Head of caudate nucleus (tissue), 42 donors: Measurements from ENCODE around the gene TARDBP.
"Not testable (repeated sequence)": the region's sequence is repeated elsewhere in the genome, so short reads cannot be mapped to it uniquely, and the experiment has no call there.

Source experiments
- DNase-seq, 42 donors: peaks; one replicate each; pipeline versions ENCODE4 v3.0.0 to v3.0.0-alpha.2; 2020 to 2021; ENCODE audit warnings: mixed read lengths in 7 of 42
- intact Hi-C: fragments of 100-400 bp; cut with DNase I; formaldehyde crosslinking; loops from one replicate; pipeline ENCODE4 v1.15.0; 2022

The TARDBP gene

DNA sequence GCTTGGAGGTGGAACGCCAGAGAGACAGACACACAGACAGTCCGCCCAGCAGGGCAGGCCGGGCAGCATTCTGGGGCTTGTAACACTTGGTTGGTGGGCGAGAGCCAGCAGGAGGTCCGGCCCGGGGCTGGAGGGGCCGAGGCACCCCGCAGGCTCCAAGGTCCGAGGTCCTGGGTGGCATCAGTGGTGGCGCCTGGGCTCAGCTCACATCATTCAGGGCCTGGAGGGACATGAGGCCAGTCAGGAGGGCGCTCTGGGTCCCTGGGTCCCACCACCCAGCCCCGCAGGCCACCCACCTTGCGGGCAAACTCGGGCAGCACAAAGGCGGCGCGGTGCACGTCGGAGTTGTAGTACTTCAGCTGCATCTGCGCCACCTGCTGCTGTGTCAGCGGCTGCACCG lies 42.2 kb downstream of the TARDBP start:
- DNase-seq = no peak
- intact Hi-C loops = no loop called here

DNA sequence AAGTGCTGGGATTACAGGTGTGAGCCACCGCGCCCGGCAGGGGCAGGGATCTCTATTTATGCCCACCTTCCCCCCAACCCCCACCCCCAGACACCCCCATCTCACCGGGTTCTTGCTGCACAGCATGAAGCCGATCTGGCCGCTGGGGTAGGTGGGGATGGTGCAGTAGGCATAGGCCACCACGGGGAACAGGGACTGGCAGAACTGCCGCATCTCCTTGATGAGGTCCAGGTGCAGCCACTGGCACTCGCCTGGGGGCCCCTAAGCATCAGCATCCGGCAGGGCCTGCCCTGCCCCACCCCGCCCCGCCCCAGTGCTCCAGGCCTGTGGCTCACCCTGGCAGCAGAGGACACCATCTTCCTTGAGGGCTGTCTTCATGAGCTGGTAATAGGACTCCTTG lies 43.2 kb downstream of the TARDBP start:
- no peak for DNase-seq
- intact Hi-C loops = no loop called here

DNA sequence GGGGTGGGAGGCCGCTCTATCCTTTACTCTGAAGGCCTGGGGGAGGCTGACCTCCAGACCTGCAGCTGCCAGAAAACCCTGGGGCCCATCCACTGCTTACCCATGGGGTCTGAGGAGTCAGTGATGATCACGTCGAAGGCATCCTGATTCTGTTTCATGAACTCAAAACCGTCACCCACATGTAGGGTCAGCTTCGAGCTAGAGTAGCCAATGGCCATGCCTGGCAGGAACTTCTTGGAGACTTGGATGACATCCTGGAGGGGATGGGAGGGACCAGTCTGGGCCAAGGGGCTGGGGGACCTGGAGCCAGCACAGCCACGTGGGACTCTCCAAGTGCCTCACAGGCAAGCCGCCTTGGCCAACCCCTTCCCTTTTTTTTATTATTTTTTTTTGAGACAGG lies 44.0 kb downstream of the TARDBP start:
- DNase-seq = no peak
- intact Hi-C loops = no loop called here

- no peak for DNase-seq
- intact Hi-C loops = no loop called here
Measured at GRCh38 chr1:11057477-11057876, 45.0 kb downstream of the TARDBP start.

GRCh38 chr1:11058026-11058425 lies 45.6 kb downstream of the TARDBP start:
- intact Hi-C loops = no loop called here
- DNase-seq = no peak

DNA sequence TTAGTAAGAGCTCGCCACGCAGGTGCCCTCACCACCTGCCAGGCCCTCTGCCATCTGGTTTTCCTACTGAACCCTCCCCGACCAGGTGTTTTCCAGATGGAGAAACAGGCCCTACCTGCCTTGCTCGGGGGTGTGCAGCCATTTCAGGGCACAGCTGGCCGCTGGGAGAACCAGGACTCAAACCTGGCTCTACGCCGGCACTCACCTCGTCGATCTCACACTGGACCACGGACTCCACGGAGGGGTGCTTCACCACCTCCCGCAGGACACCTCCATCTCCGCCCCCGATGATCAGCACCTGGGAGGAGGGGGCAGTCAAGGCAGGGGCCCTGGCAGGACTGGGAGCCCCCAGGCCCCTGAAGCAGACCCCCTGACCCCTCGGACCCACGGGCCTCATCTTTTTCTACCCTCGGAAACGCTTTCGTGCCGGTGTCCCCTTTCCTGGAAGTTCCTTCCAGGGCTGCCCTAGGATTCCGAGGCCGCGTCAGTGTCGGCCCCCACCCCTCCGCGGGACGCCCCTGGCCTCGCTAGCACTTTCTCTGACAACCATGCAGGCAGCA lies 46.2 kb downstream of the TARDBP start:
- intact Hi-C loops = no loop called here
- peak in 1 of 42 donors; percentile 13 for DNase-seq

GRCh38 chr1:11059155-11059967 lies 46.9 kb downstream of the TARDBP start:
- intact Hi-C loops = no loop called here
- DNase-seq = peak in 2 of 42 donors; percentile 17 to 31

GRCh38 chr1:11059968-11060830 lies 47.7 kb downstream of the TARDBP start, which contains the start of gene SRM:
Gene SRM (minus strand): TSS chr1:11060018. CDS start chr1:11059943, 75 bp downstream.
- intact Hi-C loops = no loop called here
- peak; percentile 69 to 97 (median 91) for DNase-seq

DNA sequence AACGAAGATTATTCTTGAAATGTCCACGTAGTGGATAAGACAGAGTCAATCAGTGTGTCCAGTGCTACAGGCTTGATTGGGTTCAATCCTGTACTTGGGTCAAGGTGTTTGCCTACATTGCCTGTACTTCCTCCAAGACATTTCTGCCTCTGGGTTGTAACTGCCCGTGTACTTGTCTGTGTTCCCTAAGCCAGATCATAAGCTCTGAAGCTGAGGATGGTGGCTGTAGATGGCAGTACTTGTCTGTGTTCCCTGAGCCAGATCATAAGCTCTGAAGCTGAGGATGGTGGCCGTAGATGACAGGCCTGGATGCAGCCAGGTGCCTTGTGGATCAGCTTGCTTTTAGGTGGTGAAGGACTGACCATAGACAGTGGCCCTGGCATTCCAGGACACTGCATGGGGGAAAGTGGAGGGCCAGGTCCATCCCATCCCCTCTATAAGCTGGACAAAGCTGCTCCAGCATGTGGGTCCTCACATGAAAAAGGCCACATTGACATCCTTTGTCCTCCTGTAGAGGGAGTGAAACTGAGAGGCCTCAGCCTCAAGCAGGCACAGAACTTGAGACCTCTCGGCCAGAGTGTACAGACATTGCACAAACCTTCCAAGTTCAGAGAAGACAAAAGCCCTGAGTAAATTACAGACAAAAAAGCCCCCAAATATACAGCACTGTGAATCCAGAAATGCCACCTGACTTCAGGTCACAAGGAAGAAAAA lies 49.4 kb downstream of the TARDBP start:
- DNase-seq = peak in 12 of 42 donors; percentile 4 to 54 (median 24)
- intact Hi-C loops = no loop called here

GRCh38 chr1:11062965-11063401 lies 50.5 kb downstream of the TARDBP start:
- intact Hi-C loops = no loop called here
- DNase-seq = peak in 8 of 42 donors; percentile 3 to 25 (median 21)

GRCh38 chr1:11063937-11064537 lies 51.6 kb downstream of the TARDBP start:
- intact Hi-C loops = not testable (repeated sequence)
- peak in 6 of 42 donors; percentile 20 to 38 (median 33) for DNase-seq

DNA sequence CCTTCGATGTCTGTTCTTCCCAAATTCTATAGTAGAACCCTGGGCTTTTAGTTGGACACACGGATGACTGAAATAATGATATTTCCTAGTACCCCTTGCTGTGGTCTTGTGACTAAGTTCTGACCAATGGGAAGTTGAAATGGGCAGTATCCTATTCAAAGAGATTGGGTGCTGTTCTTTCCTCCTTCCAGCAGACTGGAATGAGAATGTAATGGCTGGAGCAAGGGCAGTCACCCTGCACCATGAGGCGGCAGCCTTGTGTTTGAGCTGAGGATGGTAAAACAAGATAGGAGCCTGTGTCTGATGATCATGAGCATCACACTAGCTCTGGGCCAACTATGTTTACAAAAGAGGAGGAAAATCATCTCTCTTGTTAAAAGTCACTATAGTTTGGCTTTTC lies 52.5 kb downstream of the TARDBP start:
- intact Hi-C loops = no loop called here
- DNase-seq = no peak

DNA sequence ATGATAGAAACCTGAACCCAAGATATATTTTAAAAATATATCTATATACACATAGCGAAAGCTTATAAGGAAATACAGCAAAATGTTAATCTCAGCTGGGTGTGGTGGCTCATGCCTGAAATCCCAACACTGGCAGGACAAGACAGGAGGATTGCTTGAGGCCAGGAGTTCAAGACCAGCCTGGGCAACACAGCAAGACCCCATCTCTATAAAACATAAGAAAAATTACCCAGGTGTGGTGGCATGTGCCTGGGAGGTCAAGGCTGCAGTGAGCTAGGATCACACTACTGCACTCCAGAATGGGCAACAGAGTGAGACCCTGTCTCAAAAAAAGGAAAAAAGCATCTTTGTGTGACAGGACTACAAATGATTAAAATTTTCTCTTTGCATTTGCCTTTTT lies 53.3 kb downstream of the TARDBP start:
- DNase-seq = peak in 2 of 42 donors; percentile 3 to 9
- intact Hi-C loops = no loop called here

DNA sequence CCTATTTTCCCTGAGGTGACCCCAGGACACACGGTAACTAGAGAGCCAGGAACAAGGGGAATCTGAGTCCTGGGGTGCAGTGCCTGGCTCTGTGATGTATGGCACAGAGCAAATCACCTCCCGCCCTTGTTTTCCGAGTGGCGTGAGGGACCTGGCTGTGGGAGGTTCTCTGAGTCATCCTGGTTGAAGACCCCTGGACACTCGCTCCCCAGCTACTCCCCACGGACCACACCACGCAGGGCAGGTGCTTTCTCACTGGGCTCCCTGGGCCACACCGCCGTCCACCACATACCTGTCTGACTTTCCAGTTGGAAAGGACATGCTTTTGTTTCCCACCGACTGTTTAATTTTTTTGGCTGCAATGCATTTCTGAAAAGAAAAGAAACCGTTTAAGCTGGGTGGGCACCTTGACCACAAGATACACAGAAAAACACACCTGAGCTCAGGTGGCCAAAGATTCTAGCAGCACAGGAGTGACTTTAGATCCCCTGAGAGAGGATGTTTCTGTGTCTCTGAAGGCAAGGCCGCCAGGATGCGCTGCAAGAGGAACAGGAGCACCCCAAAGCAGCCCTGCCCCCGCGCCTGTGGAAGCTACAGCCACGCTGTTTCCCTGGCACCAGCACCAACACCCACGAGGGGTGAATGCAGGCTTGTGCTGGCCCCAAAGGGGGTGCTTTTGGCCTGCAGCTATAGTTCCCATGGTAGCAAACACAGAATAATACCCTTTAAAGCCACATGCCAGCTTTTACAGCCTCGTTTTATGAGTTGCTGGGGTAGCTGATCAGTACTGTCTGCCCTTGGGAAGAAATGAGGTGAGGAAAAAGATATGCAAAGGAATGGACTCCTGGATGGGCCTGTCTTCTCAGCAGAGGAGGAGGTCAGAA lies 55.5 kb downstream of the TARDBP start:
- peak in 34 of 42 donors; percentile 29 to 72 (median 56) for DNase-seq

DNA sequence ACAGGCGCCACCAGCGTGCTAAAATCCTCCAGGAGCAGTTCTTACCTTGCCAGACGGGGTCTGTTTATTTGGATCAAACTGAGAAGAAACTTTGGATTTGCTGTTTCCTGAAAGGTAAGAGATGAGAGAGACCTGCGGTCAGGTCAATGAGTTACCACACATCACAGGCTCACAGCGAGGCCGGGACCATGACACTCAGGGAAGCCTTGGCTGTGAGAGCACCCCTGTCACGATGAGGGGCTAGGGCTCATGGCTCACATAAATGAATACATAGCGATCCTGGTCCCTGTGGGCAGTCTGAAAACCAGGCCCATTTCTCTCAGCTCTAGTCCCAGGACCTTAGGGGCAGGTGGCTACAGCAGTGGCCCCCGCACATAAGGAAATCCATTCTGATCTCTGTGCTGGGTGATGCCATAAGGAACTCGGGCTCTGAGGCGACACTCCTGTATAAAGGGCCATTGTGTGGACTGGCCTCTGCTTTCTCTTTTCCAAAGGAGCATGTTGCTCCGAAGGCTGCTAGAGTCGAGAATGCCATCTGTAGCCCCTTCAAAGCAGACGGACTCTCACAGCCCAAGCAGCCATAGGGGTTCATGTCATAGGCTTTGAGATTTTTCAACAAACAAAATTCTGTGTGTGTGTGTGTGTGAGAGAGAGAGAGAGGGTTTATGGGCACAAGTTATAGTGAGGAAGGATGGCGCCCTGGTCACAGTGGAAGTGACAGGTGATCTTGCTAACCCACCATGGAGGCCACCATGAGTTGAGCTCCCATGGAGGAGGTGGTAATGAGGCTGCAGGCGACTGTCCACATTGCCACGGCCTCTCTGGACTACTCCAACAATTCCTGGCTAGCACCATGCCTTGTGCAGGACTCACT lies 56.4 kb downstream of the TARDBP start:
- intact Hi-C loops = no loop called here

More for the DNA sequence above, 55.5 kb downstream of the TARDBP start:
- intact Hi-C loops = no loop called here

GRCh38 chr1:11070876-11071275 lies 58.4 kb downstream of the TARDBP start:
- DNase-seq = peak in 8 of 42 donors; percentile 4 to 40 (median 16)
- intact Hi-C loops = no loop called here

More for the DNA sequence above, 56.4 kb downstream of the TARDBP start:
- peak in 13 of 42 donors; percentile 3 to 40 (median 17) for DNase-seq
